Neutrophil (primary cell): Measurements from ENCODE around the gene PLK3.

Source experiments
- H3K27ac ChIP-seq: fragments of 200-600 bp; sonication (generic); 2 replicates; pipeline ENCODE4 v1.5.1; 2016; ENCODE audit warnings: mild to moderate bottlenecking, moderate library complexity
- H3K27me3 ChIP-seq: fragments of 200-600 bp; sonication (generic); 2 replicates; pipeline ENCODE4 v1.6.0; 2016; ENCODE audit warnings: mild to moderate bottlenecking
- H3K36me3 ChIP-seq: fragments of 200-600 bp; sonication (generic); 2 replicates; pipeline ENCODE4 v1.5.1; 2017
- H3K4me1 ChIP-seq, 2 experiments: fragments of 200-600 bp in 1 of 2; sonication (generic) in 1 of 2; 1 replicate in 1 of 2; 2 replicates in 1 of 2; pipeline versions ENCODE4 v1.5.1 to v1.6.1; 2013 to 2016; ENCODE audit warnings: low read depth in 1 of 2, low read length in 1 of 2, mild to moderate bottlenecking in 1 of 2, moderate library complexity in 1 of 2; ENCODE audit not compliant: control insufficient read depth in 1 of 2, insufficient read depth in 1 of 2
- H3K4me3 ChIP-seq, 2 experiments: fragments of 200-600 bp in 1 of 2; sonication (generic) in 1 of 2; 1 replicate in 1 of 2; 2 replicates in 1 of 2; pipeline ENCODE4 v1.5.1; 2013 to 2016; ENCODE audit warnings: low read depth in 1 of 2, low read length in 1 of 2, mild to moderate bottlenecking in 1 of 2, moderate library complexity in 1 of 2
- H3K9me3 ChIP-seq: fragments of 200-600 bp; sonication (generic); 2 replicates; pipeline ENCODE4 v1.5.1; 2016
- TF ChIP-seq, protein P1 (sequence below): fragments of 200-600 bp; sonication (generic); IDR thresholded peaks from 2 replicates; pipeline ENCODE4 v1.5.1; 2016; ENCODE audit warnings: antibody characterized with exemption

Gene PLK3

DNA sequence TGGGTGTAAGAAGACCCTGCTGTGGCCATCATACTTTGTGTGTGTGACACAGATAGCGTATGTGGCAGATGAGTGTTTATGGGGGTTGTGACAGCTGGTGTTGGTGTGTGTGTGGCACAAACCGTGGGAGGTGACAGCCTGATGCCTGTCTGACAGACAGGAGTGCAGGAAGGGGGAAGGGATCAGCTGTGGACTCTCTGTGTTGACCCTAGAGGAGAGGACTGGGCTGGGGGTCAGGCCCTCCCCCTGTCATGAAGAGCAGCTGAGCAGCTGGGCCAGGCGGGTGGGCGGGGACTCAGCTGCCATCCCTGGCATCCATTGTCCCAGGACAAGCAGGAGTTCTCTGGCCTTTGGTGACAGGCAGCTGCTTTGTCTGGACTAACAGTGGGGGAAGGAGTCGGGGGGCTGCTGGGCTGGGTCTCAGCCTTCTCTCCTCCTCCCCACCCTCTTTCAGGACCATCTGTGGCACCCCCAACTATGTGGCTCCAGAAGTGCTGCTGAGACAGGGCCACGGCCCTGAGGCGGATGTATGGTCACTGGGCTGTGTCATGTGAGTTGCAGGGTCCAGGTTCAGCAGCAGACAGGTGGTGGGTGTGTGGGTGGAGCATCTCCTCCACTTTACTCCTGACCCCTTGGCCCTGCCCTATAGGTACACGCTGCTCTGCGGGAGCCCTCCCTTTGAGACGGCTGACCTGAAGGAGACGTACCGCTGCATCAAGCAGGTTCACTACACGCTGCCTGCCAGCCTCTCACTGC is 2.3 kb downstream of the PLK3 start:
- Histone ChIP-seq H3K36me3 (peaks cover 54% of the 10 kb centered on the region), H3K27me3 (no peaks in the 10 kb centered on the region), H3K27ac (peak overlapping the region; percentile 63), H3K4me1 (peaks cover 55 to 60% of the 10 kb centered on the region in 2 experiments), H3K9me3 (no peaks in the 10 kb centered on the region), H3K4me3 (peak overlapping the region; percentile 82 to 98)
- TF ChIP-seq, protein P1, sequence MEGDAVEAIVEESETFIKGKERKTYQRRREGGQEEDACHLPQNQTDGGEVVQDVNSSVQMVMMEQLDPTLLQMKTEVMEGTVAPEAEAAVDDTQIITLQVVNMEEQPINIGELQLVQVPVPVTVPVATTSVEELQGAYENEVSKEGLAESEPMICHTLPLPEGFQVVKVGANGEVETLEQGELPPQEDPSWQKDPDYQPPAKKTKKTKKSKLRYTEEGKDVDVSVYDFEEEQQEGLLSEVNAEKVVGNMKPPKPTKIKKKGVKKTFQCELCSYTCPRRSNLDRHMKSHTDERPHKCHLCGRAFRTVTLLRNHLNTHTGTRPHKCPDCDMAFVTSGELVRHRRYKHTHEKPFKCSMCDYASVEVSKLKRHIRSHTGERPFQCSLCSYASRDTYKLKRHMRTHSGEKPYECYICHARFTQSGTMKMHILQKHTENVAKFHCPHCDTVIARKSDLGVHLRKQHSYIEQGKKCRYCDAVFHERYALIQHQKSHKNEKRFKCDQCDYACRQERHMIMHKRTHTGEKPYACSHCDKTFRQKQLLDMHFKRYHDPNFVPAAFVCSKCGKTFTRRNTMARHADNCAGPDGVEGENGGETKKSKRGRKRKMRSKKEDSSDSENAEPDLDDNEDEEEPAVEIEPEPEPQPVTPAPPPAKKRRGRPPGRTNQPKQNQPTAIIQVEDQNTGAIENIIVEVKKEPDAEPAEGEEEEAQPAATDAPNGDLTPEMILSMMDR: no peak

DNA sequence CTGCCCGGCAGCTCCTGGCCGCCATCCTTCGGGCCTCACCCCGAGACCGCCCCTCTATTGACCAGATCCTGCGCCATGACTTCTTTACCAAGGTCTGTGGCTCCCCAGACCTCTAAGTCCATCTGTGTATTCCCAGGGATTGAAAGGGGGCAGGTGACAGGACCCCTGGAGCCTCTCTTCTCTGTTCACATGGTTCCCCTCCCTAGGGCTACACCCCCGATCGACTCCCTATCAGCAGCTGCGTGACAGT is 2.8 kb downstream of the PLK3 start:
- Histone ChIP-seq H3K27ac (no peak overlapping the region), H3K9me3 (no peaks in the 10 kb centered on the region), H3K36me3 (peaks cover 54% of the 10 kb centered on the region), H3K27me3 (no peaks in the 10 kb centered on the region), H3K4me3 (peak overlapping the region in 1 of 2 experiments; percentile 82), H3K4me1 (peaks cover 60 to 65% of the 10 kb centered on the region in 2 experiments)
- TF ChIP-seq, protein P1: no peak

DNA sequence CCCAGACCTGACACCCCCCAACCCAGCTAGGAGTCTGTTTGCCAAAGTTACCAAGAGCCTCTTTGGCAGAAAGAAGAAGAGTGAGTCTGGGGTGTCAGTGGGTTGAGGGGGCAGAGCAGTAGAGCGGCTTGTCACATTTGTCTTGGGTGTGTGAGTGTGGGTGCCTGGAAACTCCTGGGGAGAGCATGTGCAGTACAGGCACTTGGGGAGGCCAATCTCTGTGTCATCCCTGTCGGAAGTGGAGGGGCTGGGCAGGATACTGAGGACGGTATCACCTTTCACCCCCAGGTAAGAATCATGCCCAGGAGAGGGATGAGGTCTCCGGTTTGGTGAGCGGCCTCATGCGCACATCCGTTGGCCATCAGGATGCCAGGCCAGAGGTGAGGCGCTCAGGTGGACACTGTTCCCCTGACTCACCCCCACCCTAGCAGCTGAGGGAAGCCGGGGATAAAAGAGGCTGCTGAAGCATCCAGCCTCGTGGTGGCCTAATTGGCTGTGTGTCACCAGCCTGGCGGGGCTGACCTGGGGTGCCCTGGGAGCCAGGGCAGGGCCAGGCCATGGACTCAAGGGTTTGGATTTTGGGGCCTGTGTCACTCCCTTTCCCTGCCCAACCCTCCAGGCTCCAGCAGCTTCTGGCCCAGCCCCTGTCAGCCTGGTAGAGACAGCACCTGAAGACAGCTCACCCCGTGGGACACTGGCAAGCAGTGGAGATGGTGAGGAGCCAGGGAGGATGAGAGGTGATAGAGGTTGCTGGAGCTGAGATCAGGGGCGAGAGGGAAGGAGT is 3.3 kb downstream of the PLK3 start:
- Histone ChIP-seq H3K4me1 (peaks cover 66 to 68% of the 10 kb centered on the region in 2 experiments), H3K4me3 (peak overlapping the region in 1 of 2 experiments; percentile 82), H3K27ac (peak overlapping the region; percentile 42), H3K9me3 (no peaks in the 10 kb centered on the region), H3K27me3 (no peaks in the 10 kb centered on the region), H3K36me3 (peaks cover 54% of the 10 kb centered on the region)
- TF ChIP-seq, protein P1: no peak

DNA sequence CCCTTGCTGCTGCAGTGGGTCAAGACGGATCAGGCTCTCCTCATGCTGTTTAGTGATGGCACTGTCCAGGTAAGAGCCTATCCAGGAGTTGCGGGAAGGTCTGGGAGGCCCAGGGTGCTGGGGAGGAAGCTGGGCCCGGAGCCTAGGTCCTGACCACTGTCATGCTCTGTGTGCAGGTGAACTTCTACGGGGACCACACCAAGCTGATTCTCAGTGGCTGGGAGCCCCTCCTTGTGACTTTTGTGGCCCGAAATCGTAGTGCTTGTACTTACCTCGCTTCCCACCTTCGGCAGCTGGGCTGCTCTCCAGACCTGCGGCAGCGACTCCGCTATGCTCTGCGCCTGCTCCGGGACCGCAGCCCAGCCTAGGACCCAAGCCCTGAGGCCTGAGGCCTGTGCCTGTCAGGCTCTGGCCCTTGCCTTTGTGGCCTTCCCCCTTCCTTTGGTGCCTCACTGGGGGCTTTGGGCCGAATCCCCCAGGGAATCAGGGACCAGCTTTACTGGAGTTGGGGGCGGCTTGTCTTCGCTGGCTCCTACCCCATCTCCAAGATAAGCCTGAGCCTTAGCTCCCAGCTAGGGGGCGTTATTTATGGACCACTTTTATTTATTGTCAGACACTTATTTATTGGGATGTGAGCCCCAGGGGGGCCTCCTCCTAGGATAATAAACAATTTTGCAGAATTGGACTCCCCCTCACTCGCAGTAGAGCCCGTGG is 5.3 kb downstream of the PLK3 start:
- H3K27me3 ChIP-seq: no peaks in the 10 kb centered on the region
- TF ChIP-seq, protein P1: no peak
- H3K27ac ChIP-seq: peak overlapping the region; percentile 100
- H3K9me3 ChIP-seq: no peaks in the 10 kb centered on the region
- no peak overlapping the region for H3K4me3 ChIP-seq
- H3K4me1 ChIP-seq: peaks cover 71 to 76% of the 10 kb centered on the region in 2 experiments
- peaks cover 54% of the 10 kb centered on the region for H3K36me3 ChIP-seq

DNA sequence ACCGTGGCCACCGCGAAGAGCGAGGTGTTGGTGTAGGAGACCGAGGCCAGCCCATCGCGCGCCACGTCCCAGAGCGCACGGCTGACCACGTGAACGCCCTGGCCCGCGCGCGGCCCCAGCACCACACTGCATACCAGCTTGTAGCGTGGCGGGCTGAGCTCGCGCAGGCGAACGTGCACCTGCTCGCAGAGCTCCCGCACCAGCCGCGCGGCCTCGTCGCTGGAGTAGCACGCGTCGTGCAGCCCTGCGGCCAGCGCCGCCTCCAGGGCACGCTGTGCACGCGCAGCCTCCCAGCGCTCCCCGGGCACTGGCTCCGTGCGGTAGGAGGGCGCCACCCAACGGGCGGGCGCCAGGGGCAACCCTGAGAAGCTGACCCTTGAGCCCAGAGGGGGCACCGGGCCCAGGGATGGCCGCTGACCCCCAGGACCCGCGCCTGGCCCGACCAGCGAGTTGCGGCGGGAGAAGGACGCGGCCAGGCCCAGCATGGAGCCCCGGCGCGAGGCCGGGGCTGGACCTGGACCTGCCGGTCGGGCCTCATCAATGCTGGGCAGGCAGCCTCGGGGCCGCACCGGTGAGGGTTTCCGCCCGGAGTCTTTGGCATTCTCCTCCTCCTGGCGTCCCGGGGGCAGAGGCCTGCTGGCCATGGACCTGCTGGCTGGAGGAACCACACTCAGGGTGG is 6.0 kb downstream of the PLK3 start:
- Histone ChIP-seq H3K27ac (peak overlapping the region; percentile 100), H3K36me3 (peaks cover 54% of the 10 kb centered on the region), H3K4me1 (peaks cover 70 to 83% of the 10 kb centered on the region in 2 experiments), H3K9me3 (no peaks in the 10 kb centered on the region), H3K27me3 (no peaks in the 10 kb centered on the region), H3K4me3 (peak overlapping the region; percentile 11 to 56)
- TF ChIP-seq, protein P1: no peak
